HG02763 (cell line): ENCODE measurements around the gene HTR7.

Experiments used
- ATAC-seq: cut with Tn5 transposase; IDR thresholded peaks from one replicate; pipeline ENCODE4 v1.9.1; 2021; ENCODE audit warnings: mild to moderate bottlenecking, moderate library complexity; ENCODE audit not compliant: unreplicated experiment

Gene HTR7

DNA sequence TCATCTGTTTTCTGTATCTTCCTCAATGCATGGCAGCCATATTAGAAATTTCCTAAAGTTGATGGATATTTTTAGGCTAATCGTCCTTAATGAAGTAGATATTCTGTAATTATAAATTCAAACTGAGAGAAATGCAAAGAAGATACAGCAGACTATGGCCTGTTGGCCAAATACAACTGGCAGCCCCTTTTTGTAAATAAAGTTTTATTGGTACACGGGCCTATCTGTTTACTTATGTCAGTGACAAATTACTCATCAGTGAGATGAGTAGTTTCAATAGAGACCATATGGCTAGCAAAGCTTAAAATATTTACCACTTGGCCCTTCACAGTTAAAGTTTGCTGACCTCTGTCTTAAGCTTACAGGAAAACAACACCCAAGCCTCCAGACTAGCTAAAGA lies 112.3 kb downstream of the HTR7 start:
- ATAC-seq, result no peak

GRCh38 chr10:90743291-90743690 lies 114.5 kb downstream of the HTR7 start:
- ATAC-seq, result no peak

GRCh38 chr10:90741926-90742565 lies 115.8 kb downstream of the HTR7 start:
- ATAC-seq, result no peak

DNA sequence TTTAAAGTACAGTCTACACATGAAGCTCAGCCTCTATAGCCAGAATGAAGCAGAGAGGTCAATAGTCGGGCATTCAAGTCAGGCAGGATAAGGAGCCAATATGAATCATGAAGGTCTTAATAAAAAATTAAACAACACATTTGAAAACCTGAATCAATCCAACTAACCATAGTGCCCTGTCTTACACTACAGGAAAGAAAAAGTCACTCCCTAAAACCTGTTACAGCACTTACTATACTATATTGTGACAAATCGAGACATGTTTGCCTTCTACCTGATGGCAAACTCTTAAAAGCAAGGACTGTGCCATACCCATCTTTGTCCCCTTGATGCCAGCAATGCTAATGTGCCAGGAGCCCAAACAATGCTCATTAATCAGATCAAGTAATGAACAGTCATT lies 117.6 kb downstream of the HTR7 start:
- ATAC-seq, result no peak

DNA sequence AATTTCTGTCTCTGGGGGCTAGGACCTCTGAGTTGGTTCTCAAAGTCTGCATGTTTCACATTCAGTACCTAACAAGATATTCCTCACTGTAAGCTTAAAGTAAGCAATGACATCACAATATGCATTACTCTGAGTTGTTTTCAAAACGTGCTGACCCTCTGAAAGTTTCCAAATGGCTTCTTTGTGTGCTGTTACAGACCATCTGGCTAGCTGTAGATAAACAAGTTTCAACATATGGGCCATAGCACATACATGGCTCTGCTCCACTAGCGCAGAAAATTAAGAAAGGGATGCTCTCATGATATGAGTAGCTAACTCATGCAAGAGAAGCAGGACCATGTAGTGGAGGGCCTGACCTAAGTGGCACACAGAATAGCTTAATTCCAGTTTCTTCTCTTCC lies 119.0 kb downstream of the HTR7 start:
- ATAC-seq, result no peak

DNA sequence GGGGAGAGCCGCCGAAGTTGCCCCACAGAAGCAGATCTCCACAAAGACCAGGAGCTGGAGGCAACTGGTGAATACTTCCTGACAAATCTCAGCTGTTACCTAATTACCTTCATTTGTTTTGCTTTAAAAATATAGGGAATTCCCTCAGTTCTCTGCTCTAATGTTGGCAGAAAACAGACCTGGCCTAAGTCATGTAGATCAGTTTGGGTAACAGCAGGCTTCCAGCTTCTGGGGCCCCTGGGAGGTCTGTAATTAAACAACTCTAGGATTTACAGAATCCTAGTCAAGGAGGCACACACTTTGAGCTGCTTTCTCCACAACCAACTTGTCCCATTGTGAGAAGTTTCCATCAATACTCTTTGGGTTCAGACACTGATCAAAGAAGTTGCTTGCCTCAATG lies 123.4 kb downstream of the HTR7 start:
- ATAC-seq, result no peak

DNA sequence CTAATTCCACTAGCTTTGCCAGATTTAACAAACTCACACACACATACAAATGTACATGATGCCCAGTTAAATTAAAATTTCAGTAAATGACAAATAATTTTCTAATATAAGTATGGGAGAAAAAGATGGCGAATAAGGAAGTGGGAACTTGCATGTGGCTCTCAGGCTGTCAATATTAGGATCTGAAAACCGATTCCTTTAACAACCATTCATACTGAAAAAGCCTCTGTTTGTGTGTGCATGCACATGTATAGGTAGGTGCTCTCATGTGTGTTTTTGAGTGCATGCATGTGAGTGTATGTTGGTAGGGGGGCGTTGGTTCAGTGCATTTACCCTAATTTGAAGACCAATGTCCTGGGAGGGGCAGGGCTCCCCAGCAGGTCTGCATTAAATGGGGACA lies 125.3 kb downstream of the HTR7 start:
- no peak for ATAC-seq

- no peak for ATAC-seq
These were observed 134.3 kb downstream of the HTR7 start for GRCh38 chr10:90723416-90724068.

GRCh38 chr10:90722832-90723231 lies 135.0 kb downstream of the HTR7 start:
- ATAC-seq, result no peak

- ATAC-seq, result no peak
These were observed 139.7 kb downstream of the HTR7 start for GRCh38 chr10:90718182-90718581.

GRCh38 chr10:90712529-90712928 lies 145.3 kb downstream of the HTR7 start:
- no peak for ATAC-seq

GRCh38 chr10:90709727-90710126 lies 148.1 kb downstream of the HTR7 start:
- no peak for ATAC-seq

- ATAC-seq, result no peak
These were observed 150.2 kb downstream of the HTR7 start for GRCh38 chr10:90707657-90708056.

DNA sequence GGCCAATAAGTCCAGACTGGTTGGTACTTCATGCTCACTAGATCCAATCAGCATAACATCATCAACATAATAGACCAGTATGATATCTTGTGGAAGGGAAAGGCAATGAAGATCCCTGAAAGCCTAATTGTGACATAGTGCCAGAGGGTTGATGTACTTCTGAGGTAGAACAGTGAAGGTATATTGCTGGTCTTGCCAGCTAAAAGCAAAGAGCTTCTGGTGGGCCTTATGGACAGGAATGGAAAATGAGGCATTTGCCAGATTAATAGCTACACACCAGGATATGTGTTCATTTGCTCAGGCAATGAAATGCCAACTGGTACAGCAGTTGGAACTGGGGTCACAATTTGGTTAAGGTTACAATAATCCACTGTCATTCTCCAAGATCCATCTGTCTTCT lies 156.4 kb downstream of the HTR7 start:
- ATAC-seq, result no peak

DNA sequence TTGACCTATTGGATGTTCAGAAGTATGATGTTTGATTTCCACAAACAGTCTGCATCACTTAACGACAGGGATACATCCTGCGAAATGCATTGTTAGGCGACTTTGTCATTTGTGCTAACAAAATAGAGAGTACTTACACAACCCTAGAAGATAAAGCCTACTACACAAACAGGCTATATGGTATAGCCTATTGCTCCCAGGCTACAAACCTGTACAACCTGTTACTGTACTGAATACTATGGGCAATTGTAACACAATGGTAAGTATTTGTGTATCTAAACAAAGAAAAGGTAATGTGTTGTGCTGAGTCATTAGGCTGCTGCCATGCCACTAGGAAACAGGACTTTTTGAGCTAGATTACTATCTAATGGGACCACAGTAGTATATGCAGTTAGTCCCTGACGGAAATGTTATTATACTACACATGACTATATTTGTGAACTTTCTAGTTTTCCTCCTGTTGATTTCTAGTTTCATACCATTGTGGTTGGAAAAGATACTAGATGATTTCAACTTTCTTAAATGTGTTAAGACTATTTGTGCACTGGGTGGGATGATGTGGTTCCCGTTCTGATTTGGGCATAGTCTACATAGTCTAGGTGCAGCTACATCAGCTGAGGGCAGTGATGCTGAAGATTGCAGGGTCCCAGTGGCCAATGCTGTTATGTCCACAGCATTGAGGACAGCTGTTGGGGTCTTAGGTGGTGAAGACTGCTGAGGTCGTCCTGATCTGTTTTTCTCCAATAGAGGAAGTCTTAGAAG lies 161.7 kb downstream of the HTR7 start:
- ATAC-seq, result no peak
